K562 (cell line): ENCODE measurements around the gene RGS12. TPM values are rescaled to one million over a fixed set of nuclear protein-coding genes. Genes with fewer than 3 reads are reported as not detected.

ENCODE experiments used
- CTCF ChIP-seq, 3 experiments: IDR thresholded peaks in 2 of 3; conservative IDR thresholded peaks in 1 of 3; 2 replicates each; pipeline ENCODE4 v1.5.1; 2011 to 2012; ENCODE audit warnings: low read length in 3 of 3, mild to moderate bottlenecking in 3 of 3, control low read depth in 2 of 3, improper control_type of control experiment in 1 of 3, inconsistent platforms in 1 of 3, low read depth in 1 of 3, mixed read lengths in 1 of 3, moderate library complexity in 1 of 3; ENCODE audit not compliant: insufficient read depth in 2 of 3
- POLR2AphosphoS5 ChIP-seq: IDR thresholded peaks from 2 replicates; pipeline ENCODE4 v1.6.1; 2011; ENCODE audit warnings: mild to moderate bottlenecking, low read depth, low read length, moderate library complexity; ENCODE audit not compliant: control insufficient read depth, insufficient read depth
- polyA plus RNA-seq, 8 experiments: library from polyadenylated mRNA; depleted of rRNA in 4 of 8; stranded (reverse) in 5 of 8; unstranded in 3 of 8; fragments of >200 nt; fragmentation: Nextera tagmentation in 2 of 8; fragmentation: Illumina TruSeq in 1 of 8; extraction: Ambion mirVana in 2 of 8; extraction: Trizol in 1 of 8; gene quantifications; 2 replicates each; pipeline versions ENCODE4 v1.2.1 to v1.2.3, GENCODE V29; 2011 to 2014; ENCODE audit warnings: inconsistent platforms in 1 of 8, missing spikeins in 1 of 8
- total RNA-seq, 7 experiments: library from RNA; depleted of rRNA in 6 of 7; stranded (reverse); fragments of >200 nt in 6 of 7; fragmentation: Illumina TruSeq in 2 of 7; extraction: Trizol in 2 of 7; gene quantifications; 2 replicates each; pipeline versions ENCODE4 v1.2.1 to v1.2.3, GENCODE V29; 2011 to 2021; ENCODE audit warnings: low replicate concordance in 1 of 7
- TF ChIP-seq, protein P1 (sequence below): sonication (generic); formaldehyde crosslinking; IDR thresholded peaks from 2 replicates; pipeline ENCODE4 v1.8.0; 2022; ENCODE audit warnings: mild to moderate bottlenecking, missing genetic modification reagents

RGS12 gene
- total and polyA plus RNA-seq, 9 of the 15 experiments (the other 6 are each of a cell fraction or from before 2014, with no cell fraction given): 0.30 to 8.8 (median 5.5) TPM

- TF ChIP-seq, protein P1, sequence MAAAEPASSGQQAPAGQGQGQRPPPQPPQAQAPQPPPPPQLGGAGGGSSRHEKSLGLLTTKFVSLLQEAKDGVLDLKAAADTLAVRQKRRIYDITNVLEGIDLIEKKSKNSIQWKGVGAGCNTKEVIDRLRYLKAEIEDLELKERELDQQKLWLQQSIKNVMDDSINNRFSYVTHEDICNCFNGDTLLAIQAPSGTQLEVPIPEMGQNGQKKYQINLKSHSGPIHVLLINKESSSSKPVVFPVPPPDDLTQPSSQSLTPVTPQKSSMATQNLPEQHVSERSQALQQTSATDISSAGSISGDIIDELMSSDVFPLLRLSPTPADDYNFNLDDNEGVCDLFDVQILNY (CRISPR knock-in tag): no peak
- TF ChIP-seq POLR2AphosphoS5: no peak
- TF ChIP-seq CTCF (IDR thresholded peaks at IDR 0.05 in 2 of 3, conservative IDR thresholded peaks at IDR 0.05 in 1 of 3; ENCODE audit: insufficient read depth in 2 of 3, low read depth in 1 of 3, low read length in 3 of 3): no peak
- TF ChIP-seq, all 486 proteins: peak for 0
These were observed 30.4 kb upstream of the RGS12 start (continued) for GRCh38 chr4:3262208-3263052.
